Stomach smooth muscle (tissue), 2 donors: ENCODE measurements around the gene APCS.

ENCODE experiments used
- H3K27ac ChIP-seq: one replicate; pipeline ENCODE4 v1.7.0; 2013; ENCODE audit warnings: mild to moderate bottlenecking, low read length, inconsistent platforms
- H3K27me3 ChIP-seq, 2 donors: one replicate each; pipeline ENCODE4 v1.7.0; 2013; ENCODE audit warnings: low read length in 2 of 2; ENCODE audit not compliant: insufficient read depth in 2 of 2, control insufficient read depth in 1 of 2
- H3K36me3 ChIP-seq, 2 donors: one replicate each; pipeline ENCODE4 v1.7.0; 2013; ENCODE audit warnings: low read length in 2 of 2; ENCODE audit not compliant: control insufficient read depth in 2 of 2, insufficient read depth in 2 of 2
- H3K4me1 ChIP-seq: one replicate; pipeline ENCODE4 v1.7.0; 2013; ENCODE audit warnings: low read length; ENCODE audit not compliant: control insufficient read depth, insufficient read depth
- H3K4me3 ChIP-seq, 2 donors: one replicate each; pipeline ENCODE4 v1.7.0; 2013; ENCODE audit warnings: low read length in 2 of 2
- H3K9ac ChIP-seq, 2 donors: one replicate each; pipeline ENCODE4 v1.7.0; 2013; ENCODE audit warnings: low read length in 2 of 2, mild to moderate bottlenecking in 1 of 2
- H3K9me3 ChIP-seq, 2 donors: one replicate each; pipeline ENCODE4 v1.7.0; 2013; ENCODE audit warnings: low read length in 2 of 2; ENCODE audit not compliant: control insufficient read depth in 2 of 2
- donor health status: healthy.
- donor health status: Pancreatic carcinoma.

The APCS gene

DNA sequence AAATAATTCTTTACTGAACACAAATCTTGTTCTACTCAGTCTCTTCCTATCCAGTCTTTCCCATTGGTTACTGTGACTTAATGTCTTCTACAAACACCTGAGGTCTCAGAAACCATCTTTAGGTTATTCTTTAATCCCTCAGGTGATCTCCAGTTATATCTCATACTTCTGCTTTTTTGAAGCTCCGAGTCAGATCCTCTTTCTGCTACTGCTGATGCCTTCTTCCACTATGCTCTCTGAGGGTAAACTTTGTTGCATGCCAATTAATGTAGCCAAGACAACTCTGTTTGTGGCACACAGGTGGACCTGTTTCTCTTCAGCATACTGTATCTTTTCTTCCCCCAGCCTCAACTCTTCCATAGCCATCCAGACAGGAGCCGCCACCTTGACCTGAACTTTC lies 3.1 kb upstream of the APCS start:
- H3K4me1 ChIP-seq = no peaks in the 10 kb centered on the region
- H3K4me3 ChIP-seq = no peak overlapping the region
- H3K27ac ChIP-seq = no peak overlapping the region
- no peaks in the 10 kb centered on the region for H3K9me3 ChIP-seq
- H3K36me3 ChIP-seq = no peaks in the 10 kb centered on the region
- H3K9ac ChIP-seq = no peak overlapping the region
- no peaks in the 10 kb centered on the region for H3K27me3 ChIP-seq

- H3K27ac ChIP-seq = no peak overlapping the region
- no peak overlapping the region for H3K4me3 ChIP-seq
- H3K9me3 ChIP-seq = no peaks in the 10 kb centered on the region
- no peaks in the 10 kb centered on the region for H3K4me1 ChIP-seq
- H3K9ac ChIP-seq = no peak overlapping the region
- H3K36me3 ChIP-seq = no peaks in the 10 kb centered on the region
- no peaks in the 10 kb centered on the region for H3K27me3 ChIP-seq
These were observed 4.4 kb downstream of the APCS start for GRCh38 chr1:159591981-159592380.

DNA sequence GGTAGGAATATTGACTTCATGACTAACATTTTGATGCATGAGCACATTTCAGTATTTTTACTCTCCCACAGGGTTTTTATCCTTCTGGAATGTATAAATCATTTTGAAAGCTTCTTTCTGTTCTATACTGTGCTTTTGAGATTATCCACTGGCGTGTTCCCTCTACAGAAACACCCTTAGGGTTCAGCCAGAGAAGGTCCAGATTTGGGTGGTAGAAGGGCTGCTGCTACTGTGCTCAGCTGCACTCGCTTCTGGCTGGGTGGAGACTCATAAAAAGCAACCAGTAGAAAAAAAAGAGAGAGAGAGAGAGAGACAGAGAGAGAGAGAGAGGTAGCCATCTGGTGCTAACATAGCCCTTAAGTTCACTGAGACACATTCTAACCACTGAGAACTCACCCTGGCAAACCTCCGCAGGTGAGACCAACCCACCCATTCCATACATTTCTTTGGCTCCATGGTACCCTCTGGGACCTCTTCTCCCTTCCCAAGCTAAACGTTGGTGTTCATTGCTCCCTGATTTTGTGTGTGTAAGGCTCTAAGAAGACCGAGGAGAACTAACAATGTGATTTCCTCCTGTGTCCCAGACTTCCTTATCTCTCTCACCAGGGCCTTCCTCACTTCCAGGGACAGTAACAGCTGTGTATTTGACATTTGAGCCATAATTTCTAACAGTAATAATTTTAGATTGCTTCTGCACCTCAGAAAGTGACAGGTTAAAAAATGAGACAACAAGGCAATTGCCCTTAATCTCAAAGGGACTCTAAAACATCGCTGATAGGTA lies 7.2 kb downstream of the APCS start:
- H3K27me3 ChIP-seq = no peaks in the 10 kb centered on the region
- H3K36me3 ChIP-seq = no peaks in the 10 kb centered on the region
- H3K4me3 ChIP-seq = no peak overlapping the region
- H3K27ac ChIP-seq = no peak overlapping the region
- H3K4me1 ChIP-seq = no peaks in the 10 kb centered on the region
- no peak overlapping the region for H3K9ac ChIP-seq
- no peaks in the 10 kb centered on the region for H3K9me3 ChIP-seq

- H3K4me3 ChIP-seq = no peak overlapping the region
- no peaks in the 10 kb centered on the region for H3K36me3 ChIP-seq
- no peak overlapping the region for H3K27ac ChIP-seq
- H3K9ac ChIP-seq = no peak overlapping the region
- peaks cover 0 to 7% of the 10 kb centered on the region in 2 donors for H3K9me3 ChIP-seq
- no peaks in the 10 kb centered on the region for H3K4me1 ChIP-seq
- no peaks in the 10 kb centered on the region for H3K27me3 ChIP-seq
These were observed 10.6 kb downstream of the APCS start for GRCh38 chr1:159598196-159598595.

- H3K4me1 ChIP-seq = no peaks in the 10 kb centered on the region
- H3K9ac ChIP-seq = no peak overlapping the region
- no peaks in the 10 kb centered on the region for H3K27me3 ChIP-seq
- no peaks in the 10 kb centered on the region for H3K36me3 ChIP-seq
- H3K9me3 ChIP-seq = peaks cover 5 to 7% of the 10 kb centered on the region in 2 donors
- H3K27ac ChIP-seq = no peak overlapping the region
- H3K4me3 ChIP-seq = no peak overlapping the region
These were observed 13.3 kb downstream of the APCS start for GRCh38 chr1:159600894-159601293.

GRCh38 chr1:159602501-159602999 lies 14.9 kb downstream of the APCS start:
- H3K9me3 ChIP-seq = peaks cover 5 to 7% of the 10 kb centered on the region in 2 donors
- no peak overlapping the region for H3K27ac ChIP-seq
- no peak overlapping the region for H3K4me3 ChIP-seq
- no peak overlapping the region for H3K9ac ChIP-seq
- no peaks in the 10 kb centered on the region for H3K27me3 ChIP-seq
- no peaks in the 10 kb centered on the region for H3K4me1 ChIP-seq
- H3K36me3 ChIP-seq = no peaks in the 10 kb centered on the region

- H3K27ac ChIP-seq = no peak overlapping the region
- no peak overlapping the region for H3K9ac ChIP-seq
- peaks cover 0 to 2% of the 10 kb centered on the region in 2 donors for H3K27me3 ChIP-seq
- no peaks in the 10 kb centered on the region for H3K4me1 ChIP-seq
- no peak overlapping the region for H3K4me3 ChIP-seq
- H3K9me3 ChIP-seq = no peaks in the 10 kb centered on the region
- H3K36me3 ChIP-seq = no peaks in the 10 kb centered on the region
These were observed 24.7 kb downstream of the APCS start for GRCh38 chr1:159612211-159612885.

- H3K27ac ChIP-seq = no peak overlapping the region
- no peaks in the 10 kb centered on the region for H3K4me1 ChIP-seq
- H3K27me3 ChIP-seq = no peaks in the 10 kb centered on the region
- no peak overlapping the region for H3K4me3 ChIP-seq
- H3K9ac ChIP-seq = no peak overlapping the region
- no peaks in the 10 kb centered on the region for H3K9me3 ChIP-seq
- no peaks in the 10 kb centered on the region for H3K36me3 ChIP-seq
These were observed 45.3 kb downstream of the APCS start for GRCh38 chr1:159632922-159633321.
